Gastroesophageal sphincter (tissue), 4 donors: ENCODE measurements around the gene GRID2. TPM values are rescaled to one million over a fixed set of nuclear protein-coding genes. Genes with fewer than 3 reads are reported as not detected.

Experiments
- ATAC-seq: fragments of 150-250 bp; one replicate; pipeline ENCODE4 v1.9.1; 2016; ENCODE audit warnings: mild to moderate bottlenecking, moderate library complexity
- H3K27ac ChIP-seq, 4 donors: fragments of 200-600 bp; sonication (generic) in 3 of 4; 1 replicate in 3 of 4; 2 replicates in 1 of 4; pipeline ENCODE4 v1.5.1; 2016 to 2019
- H3K27me3 ChIP-seq: fragments of 200-600 bp; sonication (generic); one replicate; pipeline ENCODE4 v1.5.1; 2019
- H3K36me3 ChIP-seq, 2 donors: fragments of 200-600 bp; sonication (generic); one replicate each; pipeline ENCODE4 v1.5.1; 2019; ENCODE audit warnings: control low read depth in 1 of 2
- H3K4me1 ChIP-seq, 3 donors: fragments of 200-600 bp; sonication (generic); 1 replicate in 2 of 3; 2 replicates in 1 of 3; pipeline ENCODE4 v1.5.1; 2016 to 2019; ENCODE audit warnings: control low read depth in 2 of 3
- H3K4me3 ChIP-seq, 2 donors: fragments of 200-600 bp; sonication (generic); one replicate each; pipeline ENCODE4 v1.5.1; 2019; ENCODE audit warnings: mild to moderate bottlenecking in 1 of 2, moderate library complexity in 1 of 2
- H3K9me3 ChIP-seq, 3 donors: fragments of 200-600 bp; sonication (generic); one replicate each; pipeline ENCODE4 v1.5.1; 2017 to 2019; ENCODE audit warnings: control low read depth in 2 of 3
- CTCF ChIP-seq, 4 experiments: fragments of 200-600 bp in 2 of 4; fragments of 450-650 bp in 2 of 4; sonication (generic) in 1 of 4; IDR thresholded peaks; one replicate each; pipeline ENCODE4 v1.5.1; 2017 to 2019; ENCODE audit warnings: antibody characterized with exemption in 4 of 4, mild to moderate bottlenecking in 2 of 4, moderate library complexity in 2 of 4
- EP300 ChIP-seq: sonication (generic); formaldehyde crosslinking; IDR thresholded peaks from one replicate; pipeline ENCODE4 v1.6.1; 2017; ENCODE audit warnings: antibody characterized with exemption, mild to moderate bottlenecking
- POLR2A ChIP-seq, 2 donors: fragments of 450-650 bp; IDR thresholded peaks; one replicate each; pipeline ENCODE4 v1.6.1; 2017; ENCODE audit warnings: antibody characterized with exemption in 2 of 2, mild to moderate bottlenecking in 2 of 2, moderate library complexity in 1 of 2
- POLR2AphosphoS5 ChIP-seq: sonication (generic); formaldehyde crosslinking; IDR thresholded peaks from one replicate; pipeline ENCODE4 v1.6.1; 2017; ENCODE audit warnings: antibody characterized with exemption
- WGBS, 2 donors: methylation state at CpG; one replicate each; pipeline ENCODE4 v1.1.5; 2018; ENCODE audit warnings: low coverage in 1 of 2; 5-methylcytosine and 5-hydroxymethylcytosine counted together
- total RNA-seq, 4 donors: library from RNA; depleted of rRNA; stranded (reverse); fragments of >200 nt; gene quantifications; one replicate each; pipeline ENCODE4 v1.1.0, GENCODE V29; 2016

GRID2 gene
- total RNA-seq, 4 donors from 2014 or later: 0.81 TPM; not detected in 3

- no peak for TF ChIP-seq POLR2A (IDR thresholded peaks at IDR 0.05)
- TF ChIP-seq POLR2AphosphoS5: no peak
- TF ChIP-seq CTCF (IDR thresholded peaks at IDR 0.05): no peak
- TF ChIP-seq EP300: no peak
- no peak for ATAC-seq
- 85 to 97% methylated on average over 6 of the region's 6 CpGs for WGBS, 2 donors
- no peak overlapping the region for H3K27ac ChIP-seq
- H3K9me3 ChIP-seq: no peaks in the 10 kb centered on the region
- H3K27me3 ChIP-seq: no peaks in the 10 kb centered on the region
- H3K4me1 ChIP-seq: no peaks in the 10 kb centered on the region
- no peak overlapping the region for H3K4me3 ChIP-seq
- no peaks in the 10 kb centered on the region for H3K36me3 ChIP-seq
Measured at GRCh38 chr4:93053140-93053539, 749.4 kb downstream of the GRID2 start.

DNA sequence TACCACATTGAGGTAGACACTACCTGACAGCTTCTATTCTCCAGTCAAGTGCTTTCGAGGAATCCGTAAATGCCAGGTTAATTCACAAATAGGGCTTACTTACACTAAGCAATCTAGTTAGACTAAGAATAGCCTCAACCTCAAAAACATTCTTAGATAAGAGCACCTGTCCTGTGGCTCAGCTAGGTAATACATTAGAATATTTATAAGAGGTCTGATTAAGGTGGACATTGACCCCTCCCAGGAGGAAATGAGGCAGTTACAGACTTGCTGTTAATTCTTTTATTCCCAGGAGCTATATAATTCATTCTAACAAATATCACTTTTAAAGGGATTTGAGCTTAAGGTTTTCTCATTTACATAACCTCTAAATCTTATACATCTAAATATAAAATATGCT is 758.1 kb downstream of the GRID2 start:
- Histone ChIP-seq H3K27me3 (no peaks in the 10 kb centered on the region), H3K9me3 (no peaks in the 10 kb centered on the region), H3K4me1 (no peaks in the 10 kb centered on the region), H3K36me3 (no peaks in the 10 kb centered on the region), H3K4me3 (no peak overlapping the region), H3K27ac (no peak overlapping the region)
- TF ChIP-seq CTCF (IDR thresholded peaks at IDR 0.05) (no peak), EP300 (no peak), POLR2A (IDR thresholded peaks at IDR 0.05) (no peak), POLR2AphosphoS5 (no peak)
- WGBS, 2 donors: 100% methylated on average over 2 of the region's 2 CpGs
- ATAC-seq: no peak

DNA sequence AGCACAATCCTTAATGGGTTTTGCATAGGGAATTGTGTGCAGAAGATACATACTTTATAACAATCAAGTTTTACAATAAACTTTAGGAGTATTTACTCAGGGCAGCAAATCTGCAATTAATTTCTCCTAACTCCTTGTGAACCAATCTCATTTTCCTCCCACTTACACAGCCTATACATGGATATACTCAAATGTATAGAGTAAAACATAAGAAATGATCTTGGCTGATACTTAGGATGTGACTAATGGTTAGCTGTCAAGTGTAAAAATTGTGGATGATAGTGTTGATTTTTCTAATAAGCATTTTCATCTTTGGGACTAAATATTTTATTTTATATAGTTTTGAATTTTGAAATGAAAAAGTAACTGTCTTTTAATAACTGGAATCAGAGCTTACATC is 759.6 kb downstream of the GRID2 start:
- H3K27me3 ChIP-seq: no peaks in the 10 kb centered on the region
- no peak overlapping the region for H3K27ac ChIP-seq
- no peak for TF ChIP-seq POLR2A (IDR thresholded peaks at IDR 0.05)
- TF ChIP-seq EP300: no peak
- TF ChIP-seq POLR2AphosphoS5: no peak
- no peak for TF ChIP-seq CTCF (IDR thresholded peaks at IDR 0.05)
- H3K36me3 ChIP-seq: no peaks in the 10 kb centered on the region
- ATAC-seq: no peak
- H3K9me3 ChIP-seq: no peaks in the 10 kb centered on the region
- H3K4me3 ChIP-seq: no peak overlapping the region
- H3K4me1 ChIP-seq: no peaks in the 10 kb centered on the region

DNA sequence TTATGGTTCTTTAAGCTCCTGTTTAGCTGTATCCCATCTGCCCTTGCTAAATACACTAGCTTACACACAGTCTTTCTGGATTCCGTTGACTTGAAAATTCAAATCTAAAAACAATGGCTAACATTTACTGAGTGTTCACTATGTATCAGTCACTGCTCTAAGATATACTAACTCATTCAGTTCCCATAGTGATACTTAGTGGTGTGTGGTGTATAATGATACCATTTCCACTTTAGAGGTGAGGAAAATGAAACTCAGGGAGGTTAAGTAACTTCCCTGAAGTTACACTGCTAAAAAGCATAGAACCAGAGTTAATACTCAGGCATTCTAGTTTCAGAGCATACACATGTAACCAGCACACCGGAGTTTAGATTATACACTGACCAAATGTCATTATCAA is 762.0 kb downstream of the GRID2 start:
- ATAC-seq: no peak
- Histone ChIP-seq H3K27ac (no peak overlapping the region), H3K4me1 (no peaks in the 10 kb centered on the region), H3K36me3 (no peaks in the 10 kb centered on the region), H3K9me3 (no peaks in the 10 kb centered on the region), H3K27me3 (no peaks in the 10 kb centered on the region), H3K4me3 (no peak overlapping the region)
- no peak for TF ChIP-seq EP300
- TF ChIP-seq POLR2AphosphoS5: no peak
- no peak for TF ChIP-seq CTCF (IDR thresholded peaks at IDR 0.05)
- no peak for TF ChIP-seq POLR2A (IDR thresholded peaks at IDR 0.05)
- WGBS, 2 donors: 60 to 89% methylated on average over 2 of the region's 2 CpGs

DNA sequence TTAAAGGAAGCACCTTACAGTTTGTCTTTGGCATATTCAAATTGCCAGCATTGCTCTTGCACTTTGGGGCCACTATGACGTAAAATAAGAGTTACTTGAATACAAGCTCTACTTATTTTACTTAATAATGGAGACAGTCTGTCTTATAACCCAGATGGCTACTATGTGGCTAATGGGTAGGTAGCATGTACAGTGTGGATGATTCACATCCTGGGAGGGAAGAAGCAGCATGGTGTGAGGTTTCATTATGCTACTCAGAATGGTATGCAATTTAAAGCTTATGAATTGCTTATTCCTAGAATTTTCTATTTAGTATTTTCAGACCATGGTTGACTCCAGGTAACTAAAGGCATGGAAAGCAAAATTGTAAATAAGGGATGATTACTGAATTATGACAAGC is 763.0 kb downstream of the GRID2 start:
- Histone ChIP-seq H3K27ac (no peak overlapping the region), H3K9me3 (no peaks in the 10 kb centered on the region), H3K36me3 (no peaks in the 10 kb centered on the region), H3K4me3 (no peak overlapping the region), H3K4me1 (no peaks in the 10 kb centered on the region), H3K27me3 (no peaks in the 10 kb centered on the region)
- ATAC-seq: no peak
- WGBS, 2 donors: 78 to 83% methylated on average over 1 of the region's 1 CpG
- TF ChIP-seq POLR2AphosphoS5 (no peak), EP300 (no peak), CTCF (IDR thresholded peaks at IDR 0.05) (no peak), POLR2A (IDR thresholded peaks at IDR 0.05) (no peak)
